ENCODE measurements around the gene FGR. TPM values are rescaled to one million over a fixed set of nuclear protein-coding genes. Genes with fewer than 3 reads are reported as not detected.

The FGR gene
- total and polyA plus RNA-seq, 2 experiments from 2014 or later: 0.53 to 0.56 TPM

- no peaks in the 10 kb centered on the region for H3K79me2 ChIP-seq (replicated peaks; ENCODE audit: insufficient read depth)
- DNase-seq (ENCODE audit: low spot score): no peak
- Mint-ChIP-seq H3K27ac (no peak overlapping the region), H3K36me3 (ENCODE audit: low read depth) (peaks cover 18% of the 10 kb centered on the region), H3K4me1 (peaks cover 1% of the 10 kb centered on the region; the same call in 2 of the 3 replicates), H3K27me3 (ENCODE audit: insufficient read depth, low read depth, poor library complexity) (peaks cover 5% of the 10 kb centered on the region), H3K9me3 (peaks cover 40% of the 10 kb centered on the region), H3K4me3 (no peak overlapping the region)
- no peak overlapping the region for H2AFZ ChIP-seq
- no peak overlapping the region for H3K4me3 ChIP-seq
- H3K4me2 ChIP-seq: no peak overlapping the region
- H3F3A ChIP-seq (replicated peaks; ENCODE audit: low read depth): no peaks in the 10 kb centered on the region
- H3K9me2 ChIP-seq (ENCODE audit: insufficient read depth): no peaks in the 10 kb centered on the region
- TF ChIP-seq ZNF114 (CRISPR knock-in tag; IDR thresholded peaks at IDR 0.05) (no peak), CTCF (conservative IDR thresholded peaks at IDR 0.05; ENCODE audit: low read depth in 2 of 2) (no peak), ZNF331 (CRISPR knock-in tag; IDR thresholded peaks at IDR 0.05; ENCODE audit: low read depth) (no peak), JUNB (IDR thresholded peaks at IDR 0.05; ENCODE audit: unreplicated experiment) (no peak), EZH2phosphoT487 (IDR thresholded peaks at IDR 0.05; ENCODE audit: unreplicated experiment) (no peak)
- no peaks in the 10 kb centered on the region; the same call in 1 of the 2 replicates for H3K36me3 ChIP-seq (ENCODE audit: insufficient read depth)
- H3K4me1 ChIP-seq (ENCODE audit: insufficient read depth): peaks cover 2% of the 10 kb centered on the region
- H3K27me3 ChIP-seq (ENCODE audit: insufficient read depth): no peaks in the 10 kb centered on the region
- ATAC-seq: no peak
- H3K27ac ChIP-seq (ENCODE audit: low read depth): no peak overlapping the region
- H4K20me1 ChIP-seq (replicated peaks; ENCODE audit: insufficient read depth): no peaks in the 10 kb centered on the region
Measured at GRCh38 chr1:27684176-27684575, 49.2 kb upstream of the FGR start.

DNA sequence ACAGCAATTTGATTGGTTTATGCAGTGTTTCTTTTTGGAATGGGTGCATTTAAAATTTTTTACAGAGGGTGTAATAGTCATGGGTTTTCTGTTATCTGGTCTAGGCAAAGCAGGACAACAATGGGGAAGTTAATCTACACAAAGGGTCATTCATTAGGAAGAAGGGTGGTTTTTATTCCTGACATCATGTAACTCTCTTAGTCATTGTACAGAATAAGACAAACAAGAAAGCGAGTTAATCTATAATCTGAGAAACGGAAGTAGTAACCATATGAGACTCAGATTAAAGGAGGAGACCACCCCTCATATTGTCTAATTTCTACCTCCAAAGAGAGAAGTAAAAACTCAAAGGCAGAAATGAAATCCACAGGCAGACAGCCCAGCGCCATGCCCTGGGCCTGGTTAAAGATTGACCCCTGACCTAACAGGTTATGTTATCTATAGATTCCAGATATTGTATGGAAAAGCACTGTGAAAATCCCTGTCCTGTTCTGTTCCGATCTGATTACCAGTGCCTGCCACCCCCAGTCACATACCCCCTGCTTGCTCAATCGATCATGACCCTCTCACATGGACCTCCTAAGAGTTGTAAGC, 47.5 kb upstream of the FGR start:
- Histone ChIP-seq H3F3A (replicated peaks; ENCODE audit: low read depth) (no peaks in the 10 kb centered on the region), H3K79me2 (replicated peaks; ENCODE audit: insufficient read depth) (no peaks in the 10 kb centered on the region), H3K36me3 (ENCODE audit: insufficient read depth) (no peaks in the 10 kb centered on the region; the same call in 1 of the 2 replicates), H3K4me3 (no peak overlapping the region), H3K4me2 (no peak overlapping the region), H3K4me1 (ENCODE audit: insufficient read depth) (no peaks in the 10 kb centered on the region), H2AFZ (no peak overlapping the region), H3K27me3 (ENCODE audit: insufficient read depth) (no peaks in the 10 kb centered on the region), H3K27ac (ENCODE audit: low read depth) (no peak overlapping the region), H3K9me2 (ENCODE audit: insufficient read depth) (no peaks in the 10 kb centered on the region), H4K20me1 (replicated peaks; ENCODE audit: insufficient read depth) (no peaks in the 10 kb centered on the region)
- DNase-seq (ENCODE audit: low spot score) (no peak), ATAC-seq (no peak)
- Mint-ChIP-seq H3K36me3 (ENCODE audit: low read depth) (peaks cover 23% of the 10 kb centered on the region), H3K4me3 (no peak overlapping the region), H3K9me3 (peaks cover 52% of the 10 kb centered on the region), H3K4me1 (no peaks in the 10 kb centered on the region; the same call in 2 of the 3 replicates), H3K27me3 (ENCODE audit: insufficient read depth, low read depth, poor library complexity) (peaks cover 5% of the 10 kb centered on the region), H3K27ac (no peak overlapping the region)
- TF ChIP-seq CTCF (conservative IDR thresholded peaks at IDR 0.05; ENCODE audit: low read depth in 2 of 2): no peak
- TF ChIP-seq, protein P1, sequence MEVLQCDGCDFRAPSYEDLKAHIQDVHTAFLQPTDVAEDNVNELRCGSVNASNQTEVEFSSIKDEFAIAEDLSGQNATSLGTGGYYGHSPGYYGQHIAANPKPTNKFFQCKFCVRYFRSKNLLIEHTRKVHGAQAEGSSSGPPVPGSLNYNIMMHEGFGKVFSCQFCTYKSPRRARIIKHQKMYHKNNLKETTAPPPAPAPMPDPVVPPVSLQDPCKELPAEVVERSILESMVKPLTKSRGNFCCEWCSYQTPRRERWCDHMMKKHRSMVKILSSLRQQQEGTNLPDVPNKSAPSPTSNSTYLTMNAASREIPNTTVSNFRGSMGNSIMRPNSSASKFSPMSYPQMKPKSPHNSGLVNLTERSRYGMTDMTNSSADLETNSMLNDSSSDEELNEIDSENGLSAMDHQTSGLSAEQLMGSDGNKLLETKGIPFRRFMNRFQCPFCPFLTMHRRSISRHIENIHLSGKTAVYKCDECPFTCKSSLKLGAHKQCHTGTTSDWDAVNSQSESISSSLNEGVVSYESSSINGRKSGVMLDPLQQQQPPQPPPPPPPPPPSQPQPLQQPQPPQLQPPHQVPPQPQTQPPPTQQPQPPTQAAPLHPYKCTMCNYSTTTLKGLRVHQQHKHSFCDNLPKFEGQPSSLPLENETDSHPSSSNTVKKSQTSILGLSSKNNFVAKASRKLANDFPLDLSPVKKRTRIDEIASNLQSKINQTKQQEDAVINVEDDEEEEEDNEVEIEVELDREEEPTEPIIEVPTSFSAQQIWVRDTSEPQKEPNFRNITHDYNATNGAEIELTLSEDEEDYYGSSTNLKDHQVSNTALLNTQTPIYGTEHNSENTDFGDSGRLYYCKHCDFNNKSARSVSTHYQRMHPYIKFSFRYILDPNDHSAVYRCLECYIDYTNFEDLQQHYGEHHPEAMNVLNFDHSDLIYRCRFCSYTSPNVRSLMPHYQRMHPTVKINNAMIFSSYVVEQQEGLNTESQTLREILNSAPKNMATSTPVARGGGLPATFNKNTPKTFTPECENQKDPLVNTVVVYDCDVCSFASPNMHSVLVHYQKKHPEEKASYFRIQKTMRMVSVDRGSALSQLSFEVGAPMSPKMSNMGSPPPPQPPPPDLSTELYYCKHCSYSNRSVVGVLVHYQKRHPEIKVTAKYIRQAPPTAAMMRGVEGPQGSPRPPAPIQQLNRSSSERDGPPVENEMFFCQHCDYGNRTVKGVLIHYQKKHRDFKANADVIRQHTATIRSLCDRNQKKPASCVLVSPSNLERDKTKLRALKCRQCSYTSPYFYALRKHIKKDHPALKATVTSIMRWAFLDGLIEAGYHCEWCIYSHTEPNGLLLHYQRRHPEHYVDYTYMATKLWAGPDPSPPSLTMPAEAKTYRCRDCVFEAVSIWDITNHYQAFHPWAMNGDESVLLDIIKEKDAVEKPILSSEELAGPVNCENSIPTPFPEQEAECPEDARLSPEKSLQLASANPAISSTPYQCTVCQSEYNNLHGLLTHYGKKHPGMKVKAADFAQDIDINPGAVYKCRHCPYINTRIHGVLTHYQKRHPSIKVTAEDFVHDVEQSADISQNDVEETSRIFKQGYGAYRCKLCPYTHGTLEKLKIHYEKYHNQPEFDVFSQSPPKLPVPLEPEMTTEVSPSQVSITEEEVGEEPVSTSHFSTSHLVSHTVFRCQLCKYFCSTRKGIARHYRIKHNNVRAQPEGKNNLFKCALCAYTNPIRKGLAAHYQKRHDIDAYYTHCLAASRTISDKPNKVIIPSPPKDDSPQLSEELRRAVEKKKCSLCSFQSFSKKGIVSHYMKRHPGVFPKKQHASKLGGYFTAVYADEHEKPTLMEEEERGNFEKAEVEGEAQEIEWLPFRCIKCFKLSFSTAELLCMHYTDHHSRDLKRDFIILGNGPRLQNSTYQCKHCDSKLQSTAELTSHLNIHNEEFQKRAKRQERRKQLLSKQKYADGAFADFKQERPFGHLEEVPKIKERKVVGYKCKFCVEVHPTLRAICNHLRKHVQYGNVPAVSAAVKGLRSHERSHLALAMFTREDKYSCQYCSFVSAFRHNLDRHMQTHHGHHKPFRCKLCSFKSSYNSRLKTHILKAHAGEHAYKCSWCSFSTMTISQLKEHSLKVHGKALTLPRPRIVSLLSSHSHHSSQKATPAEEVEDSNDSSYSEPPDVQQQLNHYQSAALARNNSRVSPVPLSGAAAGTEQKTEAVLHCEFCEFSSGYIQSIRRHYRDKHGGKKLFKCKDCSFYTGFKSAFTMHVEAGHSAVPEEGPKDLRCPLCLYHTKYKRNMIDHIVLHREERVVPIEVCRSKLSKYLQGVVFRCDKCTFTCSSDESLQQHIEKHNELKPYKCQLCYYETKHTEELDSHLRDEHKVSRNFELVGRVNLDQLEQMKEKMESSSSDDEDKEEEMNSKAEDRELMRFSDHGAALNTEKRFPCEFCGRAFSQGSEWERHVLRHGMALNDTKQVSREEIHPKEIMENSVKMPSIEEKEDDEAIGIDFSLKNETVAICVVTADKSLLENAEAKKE (CRISPR knock-in tag; IDR thresholded peaks at IDR 0.05): no peak
- no peak for TF ChIP-seq CREB1 (CRISPR knock-in tag; IDR thresholded peaks at IDR 0.05; ENCODE audit: low read depth)
- TF ChIP-seq JUNB (IDR thresholded peaks at IDR 0.05; ENCODE audit: unreplicated experiment): no peak
- no peak for TF ChIP-seq EZH2 (IDR thresholded peaks at IDR 0.05; ENCODE audit: low read depth, unreplicated experiment)
- no peak for TF ChIP-seq NANOG (IDR thresholded peaks at IDR 0.05; ENCODE audit: borderline replicate concordance)
- TF ChIP-seq STAT1 (IDR thresholded peaks at IDR 0.05; ENCODE audit: unreplicated experiment): no peak
- no peak for TF ChIP-seq POLR2AphosphoS5 (IDR thresholded peaks at IDR 0.05; ENCODE audit: low read depth)

Data from GM23338 (cell line).